GM19240 (cell line): ENCODE measurements around the gene SEC62.
"Not testable (repeated sequence)": the region's sequence is repeated elsewhere in the genome, so short reads cannot be mapped to it uniquely, and the experiment has no call there.

ENCODE experiments used
- DNase-seq: peaks from one replicate; pipeline ENCODE4 v3.0.0; 2011; ENCODE audit warnings: low spot score; ENCODE audit not compliant: insufficient read length

Gene SEC62

DNA sequence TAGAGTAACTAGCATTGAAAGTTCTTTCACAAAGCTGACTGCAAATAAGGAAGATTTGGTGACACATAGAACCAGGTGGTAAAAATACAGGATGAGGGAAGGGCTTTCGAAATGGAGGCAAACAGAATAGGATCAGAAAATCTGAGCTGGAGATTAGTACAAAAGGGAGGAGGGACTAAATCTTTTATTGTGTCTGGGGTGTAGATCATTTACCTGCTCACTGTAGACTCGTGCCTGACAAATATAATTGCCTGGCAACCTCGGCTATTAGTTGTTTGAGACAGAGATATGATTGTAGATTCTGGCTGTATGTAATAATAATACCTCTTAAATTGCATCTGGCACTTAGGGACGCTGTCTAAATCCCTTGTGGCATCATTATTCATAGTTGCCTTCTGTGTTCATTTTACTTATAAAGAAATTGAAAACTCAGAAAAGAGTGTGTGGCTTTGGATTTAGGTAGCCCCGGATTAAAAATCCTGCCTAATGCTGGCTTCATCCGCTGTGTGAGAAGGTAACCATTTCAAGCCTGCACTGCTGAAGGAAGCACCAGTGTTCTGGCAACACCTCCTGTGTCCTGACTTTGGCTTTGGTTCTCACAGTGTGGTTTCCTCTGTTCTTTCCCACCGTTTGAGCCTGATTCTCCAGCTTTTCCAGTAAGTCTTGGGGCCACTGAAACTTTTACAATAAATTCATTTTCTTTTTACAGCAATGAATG, 46.2 kb downstream of the SEC62 start:
- DNase-seq: no peak

DNA sequence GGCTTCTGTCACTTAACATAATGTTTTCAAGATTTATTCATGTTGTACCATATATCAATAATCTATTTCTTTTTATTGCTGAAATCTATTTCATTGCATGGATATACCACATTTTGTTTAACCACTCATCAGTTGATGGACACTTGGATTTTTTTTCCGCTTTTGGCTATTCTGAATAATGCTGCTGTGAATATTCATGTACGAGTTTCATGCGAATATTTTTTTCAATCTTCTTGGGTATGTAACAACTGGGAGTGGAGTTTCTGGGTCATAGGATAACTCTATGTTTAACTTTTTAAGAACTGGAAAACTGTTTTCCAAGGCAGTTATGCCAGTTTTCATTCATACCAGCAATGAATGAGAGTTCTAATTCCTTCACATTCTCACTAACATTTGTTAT, 49.5 kb downstream of the SEC62 start:
- no peak for DNase-seq

DNA sequence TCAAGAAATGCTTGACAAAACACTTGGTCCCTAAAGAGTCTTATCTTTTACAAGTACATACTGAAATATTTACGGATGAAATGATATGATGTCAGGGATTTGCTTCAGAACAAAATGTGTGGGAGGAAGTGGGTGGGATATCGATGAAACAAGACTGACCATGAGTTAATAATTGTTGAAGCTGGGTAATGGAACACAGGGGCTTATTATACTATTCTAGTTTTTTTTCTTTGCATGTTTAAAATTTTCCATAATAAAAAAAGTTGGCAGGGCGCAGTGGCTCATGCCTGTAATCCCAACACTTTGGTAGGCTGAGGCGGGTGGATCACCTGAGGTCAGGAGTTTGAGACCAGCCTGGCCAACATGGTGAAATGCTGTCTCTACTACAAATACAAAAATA, 52.7 kb downstream of the SEC62 start:
- not testable (repeated sequence) for DNase-seq

DNA sequence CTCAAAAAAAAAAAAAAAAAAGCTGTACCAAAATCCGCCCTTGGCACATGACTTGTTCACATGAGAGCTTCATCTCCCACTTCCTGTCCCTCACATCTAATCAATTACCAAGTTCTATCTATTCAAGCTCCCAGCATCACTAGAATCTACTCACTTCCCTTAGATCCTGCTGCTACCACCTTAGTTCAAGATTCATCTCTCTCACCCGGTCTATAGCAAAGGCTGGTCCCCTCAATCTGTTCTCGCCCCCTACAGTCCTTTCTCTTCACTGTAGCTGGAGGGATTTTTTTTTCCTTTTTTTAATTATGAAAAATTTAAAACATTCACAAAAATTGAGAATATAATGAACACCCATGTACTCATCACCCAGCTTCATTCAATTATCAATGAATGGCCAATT, 54.5 kb downstream of the SEC62 start:
- no peak for DNase-seq

DNA sequence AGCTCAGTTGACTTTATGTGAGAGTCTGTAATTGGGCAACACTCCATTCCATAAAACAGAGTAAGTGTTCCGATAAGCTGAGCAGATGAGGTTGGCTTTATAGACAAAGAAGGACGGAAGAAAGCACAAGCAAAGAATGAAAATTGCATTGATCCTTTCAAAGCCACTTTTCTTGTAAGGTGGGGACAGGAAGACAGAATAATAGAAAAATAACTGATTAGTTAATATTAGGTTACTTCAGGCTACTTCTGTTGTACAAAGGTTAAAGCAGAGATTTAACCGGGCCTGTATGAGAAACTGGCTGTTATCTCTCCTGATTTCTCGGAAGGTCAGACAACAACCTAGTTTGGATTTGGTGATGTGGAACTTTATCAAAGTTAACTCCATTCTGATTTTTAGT, 55.7 kb downstream of the SEC62 start:
- DNase-seq: no peak

DNA sequence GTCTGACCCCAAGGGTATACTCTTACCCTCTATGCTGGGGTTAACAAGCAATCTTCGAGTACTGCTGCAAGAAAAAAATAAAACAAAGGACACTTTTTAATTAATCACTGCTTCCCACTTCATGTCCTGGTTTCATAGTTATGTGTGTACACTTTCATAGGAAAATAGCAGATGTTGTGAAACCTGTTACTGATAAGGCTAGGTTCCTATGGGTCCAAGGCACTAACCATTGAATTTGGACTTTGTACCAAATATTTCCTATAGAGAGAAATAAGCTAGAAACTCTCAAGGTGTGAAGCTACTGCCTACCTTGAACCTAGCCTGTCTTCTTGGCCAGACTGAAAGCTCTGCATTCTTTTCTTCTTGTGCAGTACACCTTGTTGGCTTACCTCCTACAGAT, 56.6 kb downstream of the SEC62 start:
- DNase-seq: no peak

DNA sequence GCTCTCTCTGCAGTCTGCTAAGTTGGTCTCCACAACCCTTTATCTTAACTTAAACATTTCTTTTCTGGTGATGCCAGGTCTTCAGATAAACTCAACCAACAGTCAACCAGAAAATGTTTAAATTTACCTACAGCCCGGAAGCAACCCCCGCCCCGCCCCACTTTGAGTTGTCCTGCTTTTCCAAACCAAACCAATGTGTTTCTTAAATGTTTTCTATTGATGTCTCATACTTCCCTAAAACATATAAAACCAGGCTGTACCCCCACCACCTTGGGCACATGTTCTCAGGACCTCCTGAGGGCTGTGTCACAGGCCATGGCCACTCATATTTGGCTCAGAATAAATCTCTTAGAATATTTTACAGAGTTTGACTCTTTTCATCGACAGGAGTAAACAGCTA, 58.0 kb downstream of the SEC62 start:
- no peak for DNase-seq

DNA sequence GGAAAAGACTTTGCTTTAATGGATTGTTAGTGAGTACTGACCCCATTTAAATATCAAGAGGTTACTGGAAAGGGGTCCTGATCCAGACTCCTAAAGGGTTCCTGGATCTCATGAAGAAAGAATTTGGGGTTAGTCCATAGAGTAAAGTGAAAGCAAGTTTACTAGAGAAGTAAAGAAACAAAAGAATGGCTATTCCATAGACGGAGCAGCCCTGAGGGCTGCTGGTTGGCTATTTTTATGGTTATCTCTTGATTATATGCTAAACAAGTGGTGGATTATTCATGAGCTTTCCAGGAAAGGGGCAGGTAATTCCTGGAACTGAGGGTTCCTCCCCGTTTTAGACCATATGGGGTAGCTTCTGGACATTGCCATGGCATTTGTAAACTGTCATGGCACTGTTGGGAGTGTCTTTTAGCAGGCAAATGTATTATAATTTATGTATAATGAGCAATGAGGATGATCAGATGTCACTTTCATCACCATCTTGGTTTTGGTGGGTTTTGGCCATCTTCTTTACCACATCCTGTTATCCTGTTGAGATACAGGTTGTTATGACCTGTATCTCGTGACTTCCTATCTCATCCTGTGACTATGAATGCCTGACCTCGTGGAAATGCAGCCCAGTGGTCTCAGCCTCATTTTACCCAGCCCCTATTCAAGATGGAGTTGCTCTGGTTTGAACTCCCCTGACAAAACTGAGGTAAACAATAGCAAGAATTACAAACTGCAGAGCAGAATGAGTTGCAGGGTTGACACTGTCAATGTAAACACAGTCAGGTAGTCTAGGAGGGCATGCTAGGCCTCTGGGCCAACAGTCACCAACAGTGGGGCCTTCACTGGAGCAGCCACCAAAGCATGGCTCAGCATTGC, 60.9 kb downstream of the SEC62 start:
- no peak for DNase-seq

DNA sequence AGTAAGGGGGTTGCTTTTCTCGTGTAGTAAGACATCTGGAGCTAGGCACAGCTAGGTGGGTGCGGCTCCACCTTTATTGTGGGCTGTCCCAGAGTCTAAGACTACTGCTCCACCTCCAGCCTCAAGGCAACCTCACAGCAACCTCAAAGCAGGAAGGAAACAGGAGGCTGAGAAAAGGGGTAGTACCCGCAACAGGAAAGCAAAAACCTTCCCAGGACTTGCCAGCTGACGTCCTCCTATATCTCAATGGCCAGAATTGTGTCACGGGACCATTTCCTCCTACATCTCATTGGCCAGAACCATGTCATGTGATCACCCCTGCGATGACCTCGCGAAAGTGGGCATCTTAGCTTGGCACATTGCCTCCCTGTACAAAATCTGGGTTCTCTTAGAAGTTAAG, 66.9 kb downstream of the SEC62 start:
- DNase-seq: no peak

DNA sequence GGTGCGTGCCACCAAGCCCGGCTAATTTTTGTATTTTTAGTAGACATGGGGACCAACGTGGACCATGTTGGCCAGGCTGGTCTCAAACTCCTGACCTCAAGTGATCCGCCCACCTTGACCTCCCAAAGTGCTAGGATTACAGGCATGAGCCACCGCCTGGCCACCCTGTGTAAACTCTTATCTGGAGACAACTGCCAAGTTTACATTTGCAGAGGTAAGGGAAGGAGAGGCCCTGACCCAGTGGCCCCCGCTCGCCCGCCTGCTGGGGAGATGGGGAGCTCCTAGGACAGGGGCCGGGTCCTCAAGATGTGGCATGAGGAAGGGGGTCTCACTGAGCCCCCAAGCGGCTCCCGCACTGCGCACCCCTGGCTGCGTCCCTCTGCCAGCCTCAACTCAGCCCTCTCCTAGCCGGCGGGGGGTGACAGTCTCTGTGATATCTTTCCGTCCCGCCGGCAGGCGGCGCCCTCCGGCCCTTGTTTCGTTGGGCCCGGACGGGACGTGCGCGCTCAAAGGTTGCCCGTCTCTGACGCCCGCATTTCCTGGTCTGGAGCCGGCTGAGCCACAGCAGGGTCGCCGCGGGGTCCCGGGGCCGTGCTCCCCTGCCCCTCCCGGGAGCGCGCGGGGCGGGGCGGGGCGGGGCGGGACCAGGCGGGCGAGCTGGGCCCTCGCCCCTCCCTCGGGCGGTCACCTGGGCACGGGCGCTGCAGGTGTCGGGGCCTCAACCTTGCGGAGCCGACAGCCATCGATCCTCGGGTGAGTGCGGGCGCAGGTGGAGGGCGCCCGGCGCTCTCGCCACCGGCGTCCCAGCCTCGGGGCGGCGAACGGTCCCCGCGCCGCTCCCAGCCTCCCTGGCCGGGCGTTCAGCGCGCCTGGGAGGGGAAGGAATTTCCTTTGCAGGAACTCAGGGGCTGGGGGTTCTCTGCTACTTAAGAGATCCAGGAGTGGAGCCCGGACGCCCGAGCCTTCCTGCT, 71.1 kb downstream of the SEC62 start, which contains the start of gene GPR160:
Gene GPR160, plus strand, starts transcription at position 533 of the 971 bp plus-strand sequence. CDS start 45,978 bp downstream, outside the sequence.
- DNase-seq: no peak

DNA sequence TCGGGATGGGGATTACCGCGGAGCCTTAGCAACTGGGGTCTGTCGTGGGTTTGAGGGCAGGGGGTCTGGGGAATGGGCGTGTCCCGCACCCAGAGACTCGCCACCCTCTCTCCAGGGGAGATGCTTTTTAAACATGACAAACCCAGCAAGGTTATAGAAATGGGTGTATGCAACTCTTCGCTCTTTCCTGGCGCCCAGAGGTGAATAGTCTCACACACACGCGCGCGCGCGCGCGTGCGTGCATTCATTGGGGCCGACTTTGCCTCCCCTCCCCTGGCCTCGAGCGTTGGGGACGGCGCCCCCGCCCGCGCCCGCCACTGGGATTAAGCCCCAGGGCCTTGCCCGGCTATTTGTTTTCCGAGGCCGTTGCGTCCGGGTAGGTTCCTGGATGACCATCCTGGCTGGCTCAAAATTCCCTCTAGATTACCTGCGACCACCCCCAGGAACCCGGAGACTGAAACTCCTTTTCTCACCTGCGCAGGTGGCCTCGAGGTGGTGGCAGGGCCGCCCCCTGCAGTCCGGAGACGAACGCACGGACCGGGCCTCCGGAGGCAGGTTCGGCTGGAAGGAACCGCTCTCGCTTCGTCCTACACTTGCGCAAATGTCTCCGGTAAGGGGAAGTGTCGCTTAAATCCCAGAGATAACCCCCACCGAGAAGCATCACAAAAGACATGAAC, 72.0 kb downstream of the SEC62 start:
- no peak for DNase-seq

DNA sequence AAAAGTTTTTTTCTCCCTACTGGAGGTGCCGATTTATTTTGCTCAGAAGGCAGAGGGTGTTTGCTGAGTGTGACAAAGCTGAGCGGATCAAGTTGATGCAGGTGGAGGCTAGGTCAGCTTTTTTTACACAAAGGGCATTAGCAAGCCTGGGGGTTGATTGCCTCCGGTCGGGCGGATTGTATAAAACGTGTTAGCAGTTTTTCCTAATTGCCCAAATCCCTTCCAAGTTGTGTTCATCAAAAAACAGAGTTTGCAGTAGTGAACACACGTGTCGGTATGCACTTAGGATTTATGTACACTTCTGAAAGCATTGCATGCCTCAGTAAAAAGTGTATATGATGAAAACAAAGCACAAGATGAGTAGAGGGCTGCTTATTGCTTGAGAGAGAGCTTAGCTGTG, 73.8 kb downstream of the SEC62 start:
- no peak for DNase-seq

DNA sequence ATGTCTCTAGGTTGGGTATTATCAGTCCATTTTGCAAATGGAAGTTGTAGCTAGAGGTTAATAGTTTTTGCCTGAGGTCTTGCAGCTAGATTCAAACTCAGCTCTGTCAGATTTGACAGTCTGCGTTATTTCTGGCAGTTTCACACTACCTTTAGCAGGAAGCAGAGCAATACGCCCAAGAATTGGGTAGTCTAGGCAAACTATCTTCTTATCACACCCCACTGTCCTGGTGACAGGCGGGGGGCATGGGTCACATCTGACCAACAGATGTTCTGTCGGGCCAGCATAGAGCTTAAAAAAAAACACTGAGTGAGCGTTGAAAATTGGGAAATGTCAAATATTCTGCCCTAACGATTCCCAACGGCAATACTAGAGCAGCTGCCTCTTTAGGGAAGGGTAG, 76.9 kb downstream of the SEC62 start:
- no peak for DNase-seq

DNA sequence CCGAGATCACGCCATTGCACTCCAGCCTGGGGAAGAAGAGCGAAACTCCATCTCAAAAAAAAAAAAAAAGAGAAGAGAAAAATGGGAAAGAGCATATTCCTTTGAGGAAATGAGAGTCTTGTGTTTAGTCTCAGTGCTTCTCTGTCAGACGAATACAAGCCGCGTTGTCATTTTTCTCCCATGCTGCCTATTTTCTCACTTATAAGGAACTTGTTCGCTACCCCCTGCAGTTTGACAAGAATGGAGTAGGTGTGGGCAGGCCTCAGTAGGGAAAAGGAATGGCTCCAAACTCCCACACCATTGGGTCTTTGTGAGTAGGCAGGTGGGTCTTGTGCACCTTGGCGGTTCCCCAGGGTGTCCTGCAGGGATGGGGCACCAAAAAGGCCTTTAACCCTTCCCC, 77.7 kb downstream of the SEC62 start:
- no peak for DNase-seq

DNA sequence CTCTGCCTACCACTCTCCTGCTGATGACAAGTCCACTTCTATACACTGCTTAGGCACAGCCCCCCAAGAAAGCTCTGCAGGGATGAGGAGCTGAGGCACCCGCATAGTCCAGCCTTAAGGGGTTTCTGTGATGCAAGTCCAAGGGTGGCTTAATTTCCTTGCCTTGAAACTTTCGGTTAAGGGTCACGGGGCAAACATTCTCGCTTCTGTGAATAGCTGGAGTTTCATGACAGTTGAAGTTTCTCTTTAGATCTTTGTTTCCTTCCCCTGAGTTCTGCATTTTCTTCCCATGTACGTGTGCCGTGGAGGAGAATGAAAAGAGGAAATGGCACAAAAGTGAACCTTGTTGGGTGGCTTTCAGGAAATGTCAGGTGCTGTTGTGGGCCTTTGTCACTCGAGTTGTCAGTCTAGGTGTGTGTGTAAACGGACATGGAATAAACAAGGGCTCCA, 78.2 kb downstream of the SEC62 start:
- no peak for DNase-seq

DNA sequence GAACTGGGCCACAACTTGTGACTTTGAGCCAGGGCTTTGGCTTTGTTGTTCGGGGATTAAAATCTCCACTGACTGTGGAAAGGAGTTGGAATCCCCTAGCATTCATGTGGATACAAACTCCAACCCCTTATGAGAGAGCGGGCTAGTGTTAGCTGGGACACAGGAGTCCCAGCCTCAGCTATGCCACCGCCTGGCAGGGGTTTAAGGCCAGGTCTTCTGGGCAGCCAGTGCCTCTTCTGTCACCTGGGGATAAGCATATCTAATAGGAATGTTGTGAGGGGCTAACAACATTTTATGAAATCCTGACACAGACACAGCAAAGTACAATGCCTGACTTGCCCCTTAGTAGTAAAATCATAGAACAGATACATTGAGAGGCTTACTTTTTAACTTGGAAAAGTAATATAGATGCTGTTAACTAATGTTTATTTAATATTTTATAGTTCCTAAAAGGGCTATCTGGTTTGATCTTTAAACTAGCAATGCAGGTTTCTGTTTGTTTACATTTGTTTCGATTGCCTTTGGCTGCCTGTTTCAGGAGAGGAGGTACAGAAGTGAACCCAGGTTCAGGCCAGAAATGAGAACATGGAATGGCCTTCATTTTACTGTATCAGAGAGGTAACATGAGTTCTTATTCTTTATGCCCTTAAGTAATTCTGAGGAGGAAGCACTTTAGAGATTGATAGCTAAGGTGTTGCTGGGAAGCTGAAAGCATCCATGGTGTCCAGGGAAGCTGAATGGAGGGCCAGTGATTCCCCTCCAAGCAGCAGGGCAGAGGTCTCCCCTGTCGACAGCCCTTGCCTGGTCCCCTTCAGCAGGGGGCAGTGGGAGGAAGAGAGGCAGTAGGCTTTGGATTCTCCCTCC, 79.9 kb downstream of the SEC62 start:
- no peak for DNase-seq

DNA sequence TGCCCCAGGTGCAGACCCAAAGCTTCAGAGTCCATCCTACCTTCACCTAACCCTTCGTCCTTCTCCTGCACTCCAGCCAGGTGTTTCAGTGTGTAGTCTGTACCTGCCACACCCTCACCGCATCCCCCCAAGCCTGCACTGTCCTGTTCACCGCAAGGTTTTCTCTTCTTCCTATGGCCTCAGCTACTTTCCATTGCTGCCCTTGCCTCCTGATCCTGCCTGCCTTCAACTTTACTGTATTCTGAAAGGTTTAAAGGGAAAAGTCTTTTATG, 80.5 kb downstream of the SEC62 start:
- DNase-seq: no peak
